Stimulated activated naive CD8-positive, alpha-beta T cell treated with anti-CD3 and anti-CD28 coated beads, Interleukin-15, amount 100 ng/mL, for 72 hours (primary cell): ENCODE data around the gene LARP4B.

Experiments used
- ATAC-seq: fragments of 150-1000 bp; cut with Tn5 transposase; 2 replicates; pipeline ENCODE4 v1.10.0; 2021; ENCODE audit warnings: mild to moderate bottlenecking, moderate library complexity
- DNase-seq, 2 donors: peaks; one replicate each; pipeline ENCODE4 v3.0.0; 2021 to 2022
- H3K27ac Mint-ChIP-seq, 2 donors: one replicate each; pipeline ENCODE4 v1.8.0; 2022; ENCODE audit warnings: mild to moderate bottlenecking in 2 of 2, mixed read lengths in 2 of 2, moderate library complexity in 2 of 2
- H3K27me3 Mint-ChIP-seq: one replicate; pipeline ENCODE4 v1.8.0; 2022; ENCODE audit warnings: mixed read lengths
- H3K4me1 Mint-ChIP-seq: one replicate; pipeline ENCODE4 v1.8.0; 2022; ENCODE audit warnings: mild to moderate bottlenecking, mixed read lengths
- H3K4me3 Mint-ChIP-seq, 2 donors: one replicate each; pipeline ENCODE4 v1.8.0; 2022; ENCODE audit warnings: mild to moderate bottlenecking in 2 of 2, mixed read lengths in 2 of 2, moderate library complexity in 1 of 2
- H3K9me3 Mint-ChIP-seq, 2 donors: one replicate each; pipeline ENCODE4 v1.8.0; 2022; ENCODE audit warnings: mixed read lengths in 2 of 2

The LARP4B gene

GRCh38 chr10:819326-819725 lies 112.2 kb downstream of the LARP4B start:
- H3K4me1 Mint-ChIP-seq: peaks cover 36% of the 10 kb centered on the region
- H3K27me3 Mint-ChIP-seq: no peaks in the 10 kb centered on the region
- H3K4me3 Mint-ChIP-seq: no peak overlapping the region
- ATAC-seq (no peak), DNase-seq (no peak)
- H3K27ac Mint-ChIP-seq: peak overlapping the region in 1 of 2 donors; percentile 34
- no peaks in the 10 kb centered on the region for H3K9me3 Mint-ChIP-seq

GRCh38 chr10:818526-819220 lies 112.8 kb downstream of the LARP4B start:
- no peaks in the 10 kb centered on the region for H3K27me3 Mint-ChIP-seq
- no peak for ATAC-seq
- no peak overlapping the region for H3K4me3 Mint-ChIP-seq
- DNase-seq: no peak
- H3K4me1 Mint-ChIP-seq: peaks cover 30% of the 10 kb centered on the region
- no peaks in the 10 kb centered on the region for H3K9me3 Mint-ChIP-seq
- H3K27ac Mint-ChIP-seq: no peak overlapping the region

GRCh38 chr10:818010-818409 lies 113.5 kb downstream of the LARP4B start:
- peak overlapping the region in 1 of 2 donors; percentile 74 for H3K27ac Mint-ChIP-seq

GRCh38 chr10:817371-817770 lies 114.1 kb downstream of the LARP4B start:
- DNase-seq: no peak
- H3K4me1 Mint-ChIP-seq: peaks cover 17% of the 10 kb centered on the region
- no peaks in the 10 kb centered on the region for H3K9me3 Mint-ChIP-seq
- no peak overlapping the region for H3K4me3 Mint-ChIP-seq
- no peak for ATAC-seq
- H3K27me3 Mint-ChIP-seq: no peaks in the 10 kb centered on the region
- H3K27ac Mint-ChIP-seq: peak overlapping the region in 1 of 2 donors; percentile 34

More at GRCh38 chr10:818010-818409, 113.5 kb downstream of the LARP4B start:
- Mint-ChIP-seq H3K4me1 (peaks cover 23% of the 10 kb centered on the region), H3K4me3 (no peak overlapping the region), H3K9me3 (no peaks in the 10 kb centered on the region), H3K27me3 (no peaks in the 10 kb centered on the region)
- no peak for ATAC-seq
- DNase-seq: no peak

- Mint-ChIP-seq H3K9me3 (no peaks in the 10 kb centered on the region), H3K27me3 (no peaks in the 10 kb centered on the region), H3K4me3 (no peak overlapping the region), H3K27ac (peak overlapping the region in 1 of 2 donors; percentile 34), H3K4me1 (peaks cover 13% of the 10 kb centered on the region)
- no peak for DNase-seq
- ATAC-seq: no peak
These were observed 114.5 kb downstream of the LARP4B start for GRCh38 chr10:816958-817357.

- H3K9me3 Mint-ChIP-seq: no peaks in the 10 kb centered on the region
- DNase-seq: no peak
- no peak for ATAC-seq
- no peaks in the 10 kb centered on the region for H3K27me3 Mint-ChIP-seq
- peaks cover 4% of the 10 kb centered on the region for H3K4me1 Mint-ChIP-seq
- peak overlapping the region in 1 of 2 donors; percentile 85 for H3K27ac Mint-ChIP-seq
- no peak overlapping the region for H3K4me3 Mint-ChIP-seq
These were observed 115.4 kb downstream of the LARP4B start for GRCh38 chr10:816091-816477.

GRCh38 chr10:815338-816090 lies 116.0 kb downstream of the LARP4B start:
- Mint-ChIP-seq H3K9me3 (no peaks in the 10 kb centered on the region), H3K27ac (peak overlapping the region; percentile 30 to 85), H3K4me3 (no peak overlapping the region), H3K4me1 (no peaks in the 10 kb centered on the region), H3K27me3 (no peaks in the 10 kb centered on the region)
- DNase-seq (no peak), ATAC-seq (no peak)

- H3K27ac Mint-ChIP-seq: peak overlapping the region; percentile 30 to 57
- no peaks in the 10 kb centered on the region for H3K9me3 Mint-ChIP-seq
- DNase-seq (no peak), ATAC-seq (no peak)
- no peaks in the 10 kb centered on the region for H3K27me3 Mint-ChIP-seq
- no peak overlapping the region for H3K4me3 Mint-ChIP-seq
- no peaks in the 10 kb centered on the region for H3K4me1 Mint-ChIP-seq
These were observed 116.8 kb downstream of the LARP4B start for GRCh38 chr10:814536-815302.

GRCh38 chr10:813286-813685 lies 118.2 kb downstream of the LARP4B start:
- H3K4me1 Mint-ChIP-seq: no peaks in the 10 kb centered on the region
- no peak for ATAC-seq
- peak overlapping the region; percentile 10 to 92 for H3K27ac Mint-ChIP-seq
- H3K9me3 Mint-ChIP-seq: no peaks in the 10 kb centered on the region
- no peak for DNase-seq
- H3K27me3 Mint-ChIP-seq: no peaks in the 10 kb centered on the region
- no peak overlapping the region for H3K4me3 Mint-ChIP-seq

- Mint-ChIP-seq H3K4me1 (no peaks in the 10 kb centered on the region), H3K27ac (peak overlapping the region in 1 of 2 donors; percentile 92), H3K4me3 (no peak overlapping the region), H3K9me3 (no peaks in the 10 kb centered on the region), H3K27me3 (no peaks in the 10 kb centered on the region)
- no peak for ATAC-seq
- DNase-seq: no peak
These were observed 118.7 kb downstream of the LARP4B start for GRCh38 chr10:812787-813186.

- DNase-seq (no peak), ATAC-seq (no peak)
- Mint-ChIP-seq H3K9me3 (no peaks in the 10 kb centered on the region), H3K4me1 (no peaks in the 10 kb centered on the region), H3K27me3 (no peaks in the 10 kb centered on the region), H3K27ac (peak overlapping the region; percentile 25 to 34), H3K4me3 (no peak overlapping the region)
These were observed 119.9 kb downstream of the LARP4B start for GRCh38 chr10:811379-812175.

- DNase-seq (no peak), ATAC-seq (no peak)
- Mint-ChIP-seq H3K9me3 (no peaks in the 10 kb centered on the region), H3K27ac (no peak overlapping the region), H3K4me3 (no peak overlapping the region), H3K27me3 (no peaks in the 10 kb centered on the region), H3K4me1 (peaks cover 6% of the 10 kb centered on the region)
These were observed 121.1 kb downstream of the LARP4B start for GRCh38 chr10:810351-810846.

- Mint-ChIP-seq H3K4me1 (peaks cover 10% of the 10 kb centered on the region), H3K27ac (no peak overlapping the region), H3K4me3 (no peak overlapping the region), H3K27me3 (no peaks in the 10 kb centered on the region), H3K9me3 (no peaks in the 10 kb centered on the region)
- ATAC-seq (no peak), DNase-seq (no peak)
These were observed 121.7 kb downstream of the LARP4B start for GRCh38 chr10:809671-810350.

- Mint-ChIP-seq H3K27ac (no peak overlapping the region), H3K4me1 (peaks cover 18% of the 10 kb centered on the region), H3K9me3 (no peaks in the 10 kb centered on the region), H3K27me3 (no peaks in the 10 kb centered on the region), H3K4me3 (no peak overlapping the region)
- DNase-seq (no peak), ATAC-seq (no peak)
These were observed 123.5 kb downstream of the LARP4B start for GRCh38 chr10:807958-808353.
